GM19328 (cell line): ENCODE data around the gene DCLK1.

Experiments used
- ATAC-seq: cut with Tn5 transposase; IDR thresholded peaks from one replicate; pipeline ENCODE4 v1.9.1; 2021; ENCODE audit warnings: mild to moderate bottlenecking, moderate library complexity; ENCODE audit not compliant: unreplicated experiment

Gene DCLK1

DNA sequence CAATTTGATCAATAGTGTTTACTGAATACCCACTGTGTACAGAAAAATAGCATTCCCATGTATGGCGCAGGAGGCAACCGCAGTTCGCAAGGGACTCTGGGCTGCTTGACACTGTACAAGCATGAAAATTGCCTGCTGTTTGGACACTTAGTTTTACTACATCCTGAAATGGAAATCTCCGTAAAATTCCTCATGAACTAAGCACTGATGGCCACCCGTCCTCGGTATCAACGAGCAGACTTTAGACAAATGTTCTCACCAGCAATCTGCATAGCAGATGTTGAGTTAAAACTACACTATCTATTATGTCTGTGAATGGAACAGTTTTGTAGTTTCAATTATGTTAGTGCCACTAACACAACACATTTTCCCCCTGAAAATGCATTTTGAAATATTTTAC is 294.7 kb downstream of the DCLK1 start:
- ATAC-seq: no peak

- ATAC-seq: no peak
Measured at GRCh38 chr13:35835989-35836388, 295.2 kb downstream of the DCLK1 start.

DNA sequence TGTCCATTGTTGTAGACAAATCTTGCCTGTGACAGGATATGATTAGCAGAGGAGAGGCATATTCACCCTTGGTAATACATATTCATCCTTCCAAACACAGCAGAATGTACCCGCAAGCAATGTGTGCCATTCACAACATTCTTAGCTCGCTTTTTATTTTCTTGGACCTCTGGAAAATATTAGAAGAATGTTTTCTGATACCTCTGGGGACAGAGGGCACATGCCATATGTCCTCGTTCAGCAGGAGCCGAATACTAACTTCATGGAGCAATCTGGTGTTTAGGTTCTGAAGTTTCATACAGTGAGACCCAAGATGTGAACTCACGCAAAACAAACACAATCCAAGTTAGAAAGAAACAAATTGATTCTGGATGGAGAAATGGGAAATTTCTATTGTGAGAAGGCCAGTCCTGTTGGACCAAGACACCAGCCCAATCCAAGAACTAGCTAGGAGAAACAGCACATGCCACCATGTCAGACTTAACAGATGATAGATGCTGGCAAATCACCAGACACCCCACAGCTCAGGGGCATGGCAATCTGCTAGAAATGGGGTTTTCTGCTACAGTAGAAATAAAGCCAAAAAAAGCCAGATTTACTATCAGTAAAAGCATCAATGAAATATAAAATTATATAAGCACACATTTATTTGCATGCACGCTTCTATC is 297.4 kb downstream of the DCLK1 start:
- no peak for ATAC-seq

DNA sequence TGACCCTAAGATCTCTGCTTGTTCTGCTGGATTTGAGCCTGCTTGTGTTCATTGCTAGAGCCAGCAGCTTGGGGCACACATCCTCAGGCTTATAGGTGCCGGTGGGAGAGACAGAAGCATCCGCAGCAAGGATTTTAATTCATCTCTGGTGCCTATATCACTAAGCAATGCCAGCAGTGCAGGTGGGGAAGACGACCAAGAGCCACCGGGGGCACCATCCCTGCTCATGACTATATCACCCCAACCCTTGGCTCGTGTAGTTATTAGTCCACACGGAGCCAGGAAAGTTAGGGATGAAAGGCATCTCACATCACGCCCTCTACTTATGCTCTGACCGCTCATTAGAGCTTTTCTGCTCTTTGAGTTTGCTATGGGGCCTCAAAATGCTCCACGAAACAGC is 298.2 kb downstream of the DCLK1 start:
- ATAC-seq: no peak

GRCh38 chr13:35832551-35832950 is 298.6 kb downstream of the DCLK1 start:
- no peak for ATAC-seq

DNA sequence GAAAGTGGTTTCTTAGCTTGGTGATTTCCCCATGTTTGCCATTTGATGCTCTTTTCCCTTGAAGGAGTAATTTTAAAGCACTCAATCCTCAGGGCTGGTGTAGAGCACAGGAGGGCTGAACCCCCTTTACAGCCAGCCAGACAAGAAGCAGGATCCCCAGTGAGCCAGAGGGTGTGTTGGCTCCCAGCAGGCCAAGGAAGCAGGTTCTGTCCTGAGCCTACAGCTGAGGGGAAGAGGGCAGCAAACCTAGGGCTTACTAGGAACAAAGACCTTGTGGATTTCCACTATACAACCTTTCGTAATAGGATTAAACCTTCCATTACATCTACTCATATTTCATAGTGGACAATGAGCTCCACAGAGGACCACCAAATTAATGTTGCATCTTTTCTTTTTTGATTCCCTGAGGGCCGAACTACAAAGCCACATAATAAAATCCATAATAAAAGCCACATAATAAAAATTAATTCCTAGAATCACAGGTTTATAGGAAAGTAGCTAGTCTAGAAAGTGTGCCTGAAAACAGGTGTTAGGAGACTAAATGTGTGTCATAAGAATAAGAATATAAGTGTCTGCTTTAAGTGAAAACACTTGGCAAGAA is 300.2 kb downstream of the DCLK1 start:
- no peak for ATAC-seq

DNA sequence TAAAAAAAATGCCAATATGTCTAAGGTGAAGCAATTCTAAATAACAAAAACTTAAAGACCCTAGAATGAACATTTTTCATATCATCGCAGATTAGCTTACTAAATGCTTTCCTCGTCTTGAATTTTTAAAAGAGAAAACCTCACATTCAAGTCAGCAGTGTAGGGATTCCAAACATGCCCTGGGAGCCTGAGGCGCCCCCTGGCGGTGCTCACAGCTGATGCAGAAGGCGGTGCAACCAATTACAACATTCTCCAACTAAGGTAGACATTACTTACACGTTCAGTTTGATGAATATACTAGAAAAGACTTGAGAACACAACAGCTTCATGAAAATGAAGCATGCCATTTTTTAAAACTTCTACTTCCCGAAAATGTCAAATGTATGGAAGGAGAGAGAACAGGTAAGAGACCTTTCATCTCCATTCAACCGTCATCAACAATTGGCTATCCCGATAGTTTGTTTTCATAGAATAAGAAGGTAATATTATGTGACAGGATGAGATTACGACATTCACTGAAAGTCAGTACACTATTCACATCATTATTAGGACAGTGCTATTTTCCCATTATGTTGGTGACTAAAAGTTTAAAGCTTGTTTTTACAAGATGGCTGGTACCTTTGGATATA is 304.4 kb downstream of the DCLK1 start:
- no peak for ATAC-seq

GRCh38 chr13:35824825-35825224 is 306.4 kb downstream of the DCLK1 start:
- ATAC-seq: no peak

- ATAC-seq: no peak
Measured at GRCh38 chr13:35824395-35824794, 306.8 kb downstream of the DCLK1 start.

DNA sequence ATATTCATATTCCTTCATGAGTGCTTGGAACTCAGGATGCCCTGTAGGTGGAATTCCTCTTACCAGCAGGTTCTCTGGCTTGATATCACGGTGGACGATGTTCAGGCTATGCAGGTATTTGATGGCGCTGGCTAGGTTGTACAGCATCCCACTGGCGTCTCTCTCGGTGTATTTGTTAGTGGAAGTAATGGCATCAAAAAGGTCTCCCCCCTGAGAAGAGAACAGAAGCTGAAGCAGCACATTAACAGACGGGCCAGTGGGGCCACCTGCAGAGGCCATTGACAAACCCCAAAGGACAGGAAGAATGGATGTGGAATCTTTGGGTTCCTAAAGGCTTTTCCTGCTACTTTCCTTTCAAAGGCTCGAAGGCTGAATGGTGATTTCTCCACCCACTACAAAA is 308.5 kb downstream of the DCLK1 start:
- no peak for ATAC-seq

- no peak for ATAC-seq
Measured at GRCh38 chr13:35818633-35819067, 312.5 kb downstream of the DCLK1 start.

GRCh38 chr13:35817642-35818607 is 313.3 kb downstream of the DCLK1 start:
- no peak for ATAC-seq

DNA sequence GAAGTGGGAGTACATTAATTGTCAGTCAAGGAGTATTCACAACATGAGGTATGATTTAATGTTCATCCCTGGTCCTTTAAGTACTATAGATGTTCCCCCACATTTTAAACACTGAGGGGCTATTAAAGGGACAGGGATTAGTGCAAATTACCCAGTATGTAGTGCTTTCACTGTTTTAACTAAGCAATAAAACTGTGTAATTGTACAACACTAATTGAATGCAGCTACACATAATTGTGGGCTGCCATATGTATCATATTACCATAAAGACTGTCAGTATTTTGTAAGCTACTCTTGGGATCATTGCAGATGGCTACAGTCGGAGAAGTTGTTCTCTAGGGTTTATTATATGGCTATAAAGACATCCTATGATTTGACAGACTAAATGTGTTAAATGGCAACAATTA is 316.6 kb downstream of the DCLK1 start:
- no peak for ATAC-seq

DNA sequence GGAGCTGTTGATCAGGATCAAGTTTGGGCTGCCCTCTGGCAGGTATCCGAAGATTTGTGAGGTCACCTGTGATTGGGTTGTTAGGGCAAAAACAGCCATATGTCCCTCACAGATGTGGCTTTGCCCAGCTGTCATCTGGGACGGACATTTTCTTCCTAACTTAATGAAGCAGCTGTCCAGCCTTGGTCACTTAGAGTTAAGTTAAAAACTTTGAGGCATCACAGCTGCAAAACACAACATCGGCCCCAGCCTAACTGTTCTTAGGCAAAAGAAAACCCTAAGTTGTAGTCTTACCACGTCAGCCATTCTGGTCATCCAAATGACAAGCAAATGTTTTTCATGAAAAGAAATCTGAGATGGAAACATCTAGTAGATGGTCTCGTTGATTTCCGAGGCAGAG is 318.4 kb downstream of the DCLK1 start:
- ATAC-seq: no peak

- ATAC-seq: no peak
Measured at GRCh38 chr13:35810321-35810720, 320.9 kb downstream of the DCLK1 start.

DNA sequence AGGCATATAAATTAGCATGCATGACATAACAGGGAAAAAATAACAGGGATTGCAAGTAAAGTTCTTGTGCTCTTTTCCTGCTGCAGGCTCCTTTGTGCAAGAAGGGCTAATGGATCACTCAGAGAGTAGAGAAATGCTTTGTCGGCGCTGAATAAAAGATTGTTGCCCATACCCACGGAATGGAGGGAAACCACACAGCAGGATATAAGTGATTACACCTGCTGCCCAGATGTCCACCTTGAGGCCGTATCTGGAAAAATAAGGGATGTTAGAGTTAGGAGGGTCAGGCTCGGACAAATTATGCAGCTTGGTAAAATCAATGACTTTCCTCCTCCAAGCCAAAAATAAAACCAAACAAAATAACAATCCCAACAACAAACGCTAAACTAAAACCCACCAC is 322.3 kb downstream of the DCLK1 start:
- ATAC-seq: no peak

- no peak for ATAC-seq
Measured at GRCh38 chr13:35804901-35805300, 326.3 kb downstream of the DCLK1 start.

DNA sequence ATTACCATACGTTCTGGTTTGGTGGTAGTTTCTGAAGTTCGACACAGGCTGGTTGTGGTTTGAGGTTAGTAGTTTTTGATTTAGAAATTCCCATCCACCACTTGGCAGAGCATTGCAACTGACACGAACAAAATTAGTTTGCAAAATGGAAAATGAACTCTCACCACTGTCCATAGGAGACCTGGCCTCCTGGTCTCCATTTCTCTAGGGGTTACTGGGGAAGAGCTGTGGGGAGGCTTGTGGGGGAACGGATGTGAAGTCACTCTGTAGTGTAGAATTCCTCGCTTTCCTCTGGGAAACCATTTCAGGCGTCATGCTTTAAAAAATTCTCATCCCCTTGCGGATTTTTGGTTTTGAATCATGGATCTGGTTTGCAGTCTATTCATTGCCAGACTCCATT is 333.2 kb downstream of the DCLK1 start:
- ATAC-seq: no peak

DNA sequence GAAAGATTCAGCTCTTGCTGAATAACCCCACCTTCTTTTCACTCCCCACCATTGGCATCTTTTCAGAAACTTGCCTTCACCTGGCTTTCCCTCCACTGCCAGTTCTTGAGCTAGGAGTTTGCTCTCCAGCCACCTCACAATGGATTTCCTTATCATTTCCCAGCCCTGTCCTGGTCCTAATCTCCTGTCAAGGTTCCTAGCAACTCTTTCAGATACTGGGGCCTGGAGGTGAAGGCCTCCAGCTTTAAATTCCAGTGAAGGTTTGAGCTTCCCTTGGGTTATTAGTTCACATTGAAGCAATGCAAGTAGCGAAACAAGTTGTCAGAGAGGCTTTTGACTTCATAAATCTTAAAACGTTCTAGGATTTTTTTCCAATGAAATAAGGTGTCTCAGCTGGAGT is 333.9 kb downstream of the DCLK1 start:
- no peak for ATAC-seq

DNA sequence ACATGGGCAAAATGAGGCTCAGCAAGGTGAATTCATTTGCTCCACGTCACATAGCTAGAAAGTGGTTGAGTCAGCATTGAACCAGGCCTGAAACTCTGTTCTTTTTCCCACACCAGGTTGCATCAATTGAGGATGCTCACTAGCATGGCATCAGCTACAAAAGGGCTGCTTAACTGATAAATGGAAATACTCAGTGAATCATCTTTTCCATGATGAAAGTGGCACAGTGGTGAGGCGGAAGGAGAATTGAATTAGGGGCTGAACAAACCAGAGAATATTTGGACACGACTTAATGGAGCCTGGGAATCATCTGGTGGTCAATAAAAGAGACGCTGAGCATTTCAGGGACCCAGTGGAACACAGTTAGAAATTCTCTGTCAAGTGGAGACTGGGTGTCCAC is 334.6 kb downstream of the DCLK1 start:
- ATAC-seq: no peak

DNA sequence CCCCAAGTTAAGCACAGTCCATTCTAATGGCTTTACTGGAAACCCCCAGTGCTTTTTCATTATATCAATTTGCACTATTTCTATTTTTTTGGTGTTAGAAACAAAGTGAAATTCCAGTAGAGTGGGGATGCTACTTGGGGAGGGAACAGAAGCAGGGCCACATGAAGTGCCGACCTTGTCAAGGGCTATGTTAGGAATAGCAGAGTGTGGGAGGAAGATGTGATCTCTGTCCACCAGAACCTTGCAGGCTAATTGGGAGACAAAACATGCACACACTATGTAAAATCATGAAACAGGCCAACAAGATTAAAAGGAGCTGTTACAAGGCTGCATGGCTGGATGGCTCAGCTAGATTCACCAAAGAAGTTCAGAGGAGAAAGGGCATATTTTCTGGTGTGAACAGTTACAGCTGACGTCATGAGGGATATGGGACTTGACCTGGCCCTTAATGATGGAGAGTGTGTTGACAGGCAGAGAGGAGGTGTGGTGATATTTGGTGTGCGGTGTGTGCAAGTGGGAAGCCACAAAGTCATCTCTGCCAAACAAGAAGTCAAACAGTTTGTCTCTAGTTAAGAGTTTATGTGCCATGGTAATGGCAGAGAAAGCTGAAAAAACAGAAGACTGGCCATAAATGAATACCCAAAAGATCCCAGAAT is 336.3 kb downstream of the DCLK1 start:
- ATAC-seq: no peak
